HepG2 (cell line): Measurements from ENCODE around the gene FBXO4. TPM values are rescaled to one million over a fixed set of nuclear protein-coding genes. Genes with fewer than 3 reads are reported as not detected.

Experiments used
- GFI1 ChIP-seq: sonication (generic); formaldehyde crosslinking; IDR thresholded peaks from 2 replicates; pipeline ENCODE4 v1.5.0; 2020; ENCODE audit warnings: missing genetic modification reagents, mild to moderate bottlenecking, borderline replicate concordance
- KLF6 ChIP-seq: IDR thresholded peaks from 2 replicates; pipeline ENCODE4 v1.8.0; 2016; ENCODE audit warnings: missing biosample characterization, missing genetic modification reagents
- NFYB ChIP-seq: sonication (generic); formaldehyde crosslinking; IDR thresholded peaks from 2 replicates; pipeline ENCODE4 v1.4.0; 2020; ENCODE audit warnings: missing genetic modification reagents
- ZNF543 ChIP-seq: sonication (generic); formaldehyde crosslinking; IDR thresholded peaks from 2 replicates; pipeline ENCODE4 v1.4.0; 2020; ENCODE audit warnings: mild to moderate bottlenecking, missing genetic modification reagents
- ZNF556 ChIP-seq: sonication (generic); formaldehyde crosslinking; IDR thresholded peaks from 2 replicates; pipeline ENCODE4 v1.4.0; 2020; ENCODE audit warnings: mild to moderate bottlenecking, missing genetic modification reagents, borderline replicate concordance
- ZNF674 ChIP-seq: sonication (generic); formaldehyde crosslinking; IDR thresholded peaks from 2 replicates; pipeline ENCODE4 v1.5.0; 2020; ENCODE audit warnings: low read depth, mild to moderate bottlenecking, missing genetic modification reagents
- polyA plus RNA-seq, 8 experiments: library from polyadenylated mRNA; depleted of rRNA in 3 of 8; stranded (reverse) in 7 of 8; unstranded in 1 of 8; fragments of >200 nt; fragmentation: Illumina TruSeq in 4 of 8; extraction: Trizol in 4 of 8; gene quantifications; 2 replicates each; pipeline versions ENCODE4 v1.2.1 to v1.2.3, GENCODE V29; 2011 to 2016; ENCODE audit warnings: low read depth in 4 of 8, missing spikeins in 1 of 8, mixed read lengths in 1 of 8; ENCODE audit not compliant: insufficient read depth in 1 of 8
- total RNA-seq, 5 experiments: library from RNA; depleted of rRNA; stranded (reverse); fragments of >200 nt; fragmentation: Illumina TruSeq; extraction: Trizol; gene quantifications; 2 replicates each; pipeline ENCODE4 v1.2.3, GENCODE V29; 2016; ENCODE audit warnings: low read depth in 1 of 5
- TF ChIP-seq, protein P1 (sequence below), 2 experiments: fragments of 450-650 bp in 1 of 2; sonication (generic) in 1 of 2; formaldehyde crosslinking in 1 of 2; IDR thresholded peaks; 2 replicates each; pipeline versions ENCODE4 v1.6.1 to v1.8.0; 2016 to 2022; ENCODE audit warnings: antibody characterized with exemption in 1 of 2, mild to moderate bottlenecking in 1 of 2, missing genetic modification reagents in 1 of 2
- TF ChIP-seq, protein P2 (sequence below): sonication (generic); formaldehyde crosslinking; IDR thresholded peaks from 2 replicates; pipeline ENCODE4 v1.4.0; 2020; ENCODE audit warnings: missing genetic modification reagents
- TF ChIP-seq, protein P3 (sequence below): IDR thresholded peaks from 2 replicates; pipeline ENCODE4 v1.6.1; 2012; ENCODE audit warnings: low read depth, low read length, improper control_type of control experiment
- TF ChIP-seq, protein P4 (sequence below): sonication (generic); formaldehyde crosslinking; IDR thresholded peaks from 2 replicates; pipeline ENCODE4 v1.5.0; 2020; ENCODE audit warnings: mild to moderate bottlenecking, missing genetic modification reagents

FBXO4 gene
- total and polyA plus RNA-seq, 2 of the 13 experiments (the other 11 are each of a cell fraction or from before 2014, with no cell fraction given) = 5.2 to 16.4 TPM

DNA sequence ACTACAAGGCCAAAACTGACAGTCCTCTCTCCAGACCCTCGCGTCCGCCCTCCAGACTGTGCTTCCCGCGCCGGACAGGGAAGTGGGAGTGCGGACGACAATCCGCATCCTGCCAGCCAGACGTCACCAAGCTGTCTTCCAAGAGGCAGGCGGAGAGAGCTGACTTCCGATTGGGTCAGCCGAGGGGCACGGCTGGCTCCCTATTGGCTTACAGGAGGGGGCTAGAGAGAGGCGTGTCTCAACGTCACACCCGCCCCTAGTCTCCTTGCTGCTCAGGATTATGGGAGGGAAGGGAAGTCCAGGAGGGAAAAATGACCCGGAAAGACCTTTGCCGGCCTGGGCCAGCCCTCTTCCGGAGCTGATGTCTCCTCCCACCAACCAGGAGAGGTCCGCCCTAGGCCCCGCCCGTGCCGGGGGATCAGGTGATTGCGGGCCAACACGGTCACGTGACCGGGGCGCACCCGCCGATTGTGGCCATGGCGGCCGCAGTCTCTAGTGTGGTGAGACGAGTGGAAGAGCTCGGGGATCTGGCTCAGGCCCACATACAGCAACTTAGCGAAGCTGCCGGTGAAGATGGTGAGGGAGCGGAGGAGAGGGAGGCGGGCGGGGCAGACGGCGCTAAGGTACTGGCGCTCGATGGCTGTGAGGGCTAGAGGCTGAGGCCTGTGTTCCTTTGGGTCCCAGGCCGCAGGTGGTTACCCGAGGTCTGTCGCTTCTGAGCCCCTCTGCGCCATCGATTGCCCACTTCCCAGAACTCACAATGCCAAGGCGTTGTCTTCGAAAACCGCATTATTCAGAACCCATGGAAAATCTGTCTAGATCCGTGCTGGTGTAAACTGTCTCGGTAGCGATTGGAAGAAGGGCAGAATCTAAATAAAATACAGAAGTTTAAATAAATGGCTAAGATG is 20.9 kb upstream of the FBXO4 start, which contains the start of gene RIMOC1 (continued):
- TF ChIP-seq, protein P1, sequence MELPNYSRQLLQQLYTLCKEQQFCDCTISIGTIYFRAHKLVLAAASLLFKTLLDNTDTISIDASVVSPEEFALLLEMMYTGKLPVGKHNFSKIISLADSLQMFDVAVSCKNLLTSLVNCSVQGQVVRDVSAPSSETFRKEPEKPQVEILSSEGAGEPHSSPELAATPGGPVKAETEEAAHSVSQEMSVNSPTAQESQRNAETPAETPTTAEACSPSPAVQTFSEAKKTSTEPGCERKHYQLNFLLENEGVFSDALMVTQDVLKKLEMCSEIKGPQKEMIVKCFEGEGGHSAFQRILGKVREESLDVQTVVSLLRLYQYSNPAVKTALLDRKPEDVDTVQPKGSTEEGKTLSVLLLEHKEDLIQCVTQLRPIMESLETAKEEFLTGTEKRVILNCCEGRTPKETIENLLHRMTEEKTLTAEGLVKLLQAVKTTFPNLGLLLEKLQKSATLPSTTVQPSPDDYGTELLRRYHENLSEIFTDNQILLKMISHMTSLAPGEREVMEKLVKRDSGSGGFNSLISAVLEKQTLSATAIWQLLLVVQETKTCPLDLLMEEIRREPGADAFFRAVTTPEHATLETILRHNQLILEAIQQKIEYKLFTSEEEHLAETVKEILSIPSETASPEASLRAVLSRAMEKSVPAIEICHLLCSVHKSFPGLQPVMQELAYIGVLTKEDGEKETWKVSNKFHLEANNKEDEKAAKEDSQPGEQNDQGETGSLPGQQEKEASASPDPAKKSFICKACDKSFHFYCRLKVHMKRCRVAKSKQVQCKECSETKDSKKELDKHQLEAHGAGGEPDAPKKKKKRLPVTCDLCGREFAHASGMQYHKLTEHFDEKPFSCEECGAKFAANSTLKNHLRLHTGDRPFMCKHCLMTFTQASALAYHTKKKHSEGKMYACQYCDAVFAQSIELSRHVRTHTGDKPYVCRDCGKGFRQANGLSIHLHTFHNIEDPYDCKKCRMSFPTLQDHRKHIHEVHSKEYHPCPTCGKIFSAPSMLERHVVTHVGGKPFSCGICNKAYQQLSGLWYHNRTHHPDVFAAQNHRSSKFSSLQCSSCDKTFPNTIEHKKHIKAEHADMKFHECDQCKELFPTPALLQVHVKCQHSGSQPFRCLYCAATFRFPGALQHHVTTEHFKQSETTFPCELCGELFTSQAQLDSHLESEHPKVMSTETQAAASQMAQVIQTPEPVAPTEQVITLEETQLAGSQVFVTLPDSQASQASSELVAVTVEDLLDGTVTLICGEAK (IDR thresholded peaks at IDR 0.05) = no peak; the same call in 1 of the 2 replicates
- TF ChIP-seq, protein P1 (CRISPR knock-in tag; IDR thresholded peaks at IDR 0.05) = peak; percentile 91; the same call in 1 of the 2 replicates
- TF ChIP-seq, protein P2, sequence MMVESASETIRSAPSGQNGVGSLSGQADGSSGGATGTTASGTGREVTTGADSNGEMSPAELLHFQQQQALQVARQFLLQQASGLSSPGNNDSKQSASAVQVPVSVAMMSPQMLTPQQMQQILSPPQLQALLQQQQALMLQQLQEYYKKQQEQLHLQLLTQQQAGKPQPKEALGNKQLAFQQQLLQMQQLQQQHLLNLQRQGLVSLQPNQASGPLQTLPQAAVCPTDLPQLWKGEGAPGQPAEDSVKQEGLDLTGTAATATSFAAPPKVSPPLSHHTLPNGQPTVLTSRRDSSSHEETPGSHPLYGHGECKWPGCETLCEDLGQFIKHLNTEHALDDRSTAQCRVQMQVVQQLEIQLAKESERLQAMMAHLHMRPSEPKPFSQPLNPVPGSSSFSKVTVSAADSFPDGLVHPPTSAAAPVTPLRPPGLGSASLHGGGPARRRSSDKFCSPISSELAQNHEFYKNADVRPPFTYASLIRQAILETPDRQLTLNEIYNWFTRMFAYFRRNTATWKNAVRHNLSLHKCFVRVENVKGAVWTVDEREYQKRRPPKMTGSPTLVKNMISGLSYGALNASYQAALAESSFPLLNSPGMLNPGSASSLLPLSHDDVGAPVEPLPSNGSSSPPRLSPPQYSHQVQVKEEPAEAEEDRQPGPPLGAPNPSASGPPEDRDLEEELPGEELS (CRISPR knock-in tag) = peak; percentile 50; the same call in 1 of the 2 replicates
- TF ChIP-seq ZNF556 (CRISPR knock-in tag) (0 out of 2 replicates have a peak, but pooled peaks have one; percentile 15), GFI1 (CRISPR knock-in tag) (peak; percentile 79), NFYB (peak; percentile 92), ZNF543 (CRISPR knock-in tag) (peak; percentile 78; the same call in 1 of the 2 replicates), KLF6 (CRISPR knock-in tag) (peak; percentile 88), ZNF674 (CRISPR knock-in tag) (no peak)
- TF ChIP-seq, protein P3, sequence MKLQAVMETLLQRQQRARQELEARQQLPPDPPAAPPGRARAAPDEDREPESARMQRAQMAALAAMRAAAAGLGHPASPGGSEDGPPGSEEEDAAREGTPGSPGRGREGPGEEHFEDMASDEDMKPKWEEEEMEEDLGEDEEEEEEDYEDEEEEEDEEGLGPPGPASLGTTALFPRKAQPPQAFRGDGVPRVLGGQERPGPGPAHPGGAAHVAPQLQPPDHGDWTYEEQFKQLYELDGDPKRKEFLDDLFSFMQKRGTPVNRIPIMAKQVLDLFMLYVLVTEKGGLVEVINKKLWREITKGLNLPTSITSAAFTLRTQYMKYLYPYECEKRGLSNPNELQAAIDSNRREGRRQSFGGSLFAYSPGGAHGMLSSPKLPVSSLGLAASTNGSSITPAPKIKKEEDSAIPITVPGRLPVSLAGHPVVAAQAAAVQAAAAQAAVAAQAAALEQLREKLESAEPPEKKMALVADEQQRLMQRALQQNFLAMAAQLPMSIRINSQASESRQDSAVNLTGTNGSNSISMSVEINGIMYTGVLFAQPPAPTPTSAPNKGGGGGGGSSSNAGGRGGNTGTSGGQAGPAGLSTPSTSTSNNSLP = peak; percentile 8; the same call in 1 of the 2 replicates
- TF ChIP-seq, protein P4, sequence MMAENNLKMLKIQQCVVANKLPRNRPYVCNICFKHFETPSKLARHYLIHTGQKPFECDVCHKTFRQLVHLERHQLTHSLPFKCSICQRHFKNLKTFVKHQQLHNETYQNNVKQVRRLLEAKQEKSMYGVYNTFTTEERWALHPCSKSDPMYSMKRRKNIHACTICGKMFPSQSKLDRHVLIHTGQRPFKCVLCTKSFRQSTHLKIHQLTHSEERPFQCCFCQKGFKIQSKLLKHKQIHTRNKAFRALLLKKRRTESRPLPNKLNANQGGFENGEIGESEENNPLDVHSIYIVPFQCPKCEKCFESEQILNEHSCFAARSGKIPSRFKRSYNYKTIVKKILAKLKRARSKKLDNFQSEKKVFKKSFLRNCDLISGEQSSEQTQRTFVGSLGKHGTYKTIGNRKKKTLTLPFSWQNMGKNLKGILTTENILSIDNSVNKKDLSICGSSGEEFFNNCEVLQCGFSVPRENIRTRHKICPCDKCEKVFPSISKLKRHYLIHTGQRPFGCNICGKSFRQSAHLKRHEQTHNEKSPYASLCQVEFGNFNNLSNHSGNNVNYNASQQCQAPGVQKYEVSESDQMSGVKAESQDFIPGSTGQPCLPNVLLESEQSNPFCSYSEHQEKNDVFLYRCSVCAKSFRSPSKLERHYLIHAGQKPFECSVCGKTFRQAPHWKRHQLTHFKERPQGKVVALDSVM (CRISPR knock-in tag) = peak; percentile 56
